ENCODE results near the gene PALM.

- TF ChIP-seq POLR2AphosphoS5 (IDR thresholded peaks at IDR 0.05): no peak
- no peak for TF ChIP-seq CTCF (IDR thresholded peaks at IDR 0.05)
- no peak for TF ChIP-seq EP300 (IDR thresholded peaks at IDR 0.05)
- TF ChIP-seq POLR2A (IDR thresholded peaks at IDR 0.05; ENCODE audit: low read depth): no peak
Observed at GRCh38 chr19:793806-794205, 85.1 kb downstream of the PALM start.
